NB4 (cell line): Measurements from ENCODE around the gene DENND2C.

Experiments used
- CTCF ChIP-seq: IDR thresholded peaks from one replicate; pipeline ENCODE4 v1.5.1; 2012; ENCODE audit warnings: low read depth, low read length
- MAX ChIP-seq: IDR thresholded peaks from 2 replicates; pipeline ENCODE4 v1.6.1; 2011; ENCODE audit warnings: low read depth, low read length
- POLR2A ChIP-seq: IDR thresholded peaks from 2 replicates; pipeline ENCODE4 v1.6.1; 2011; ENCODE audit warnings: mild to moderate bottlenecking; ENCODE audit not compliant: insufficient read length; ENCODE audit errors: extremely low read depth

- TF ChIP-seq MAX (no peak), POLR2A (no peak), CTCF (no peak)
These were observed 25.7 kb upstream of the DENND2C start, which contains the start of gene AMPD1 for GRCh38 chr1:114695430-114696058.
